Measurements from ENCODE around the gene ANAPC16. TPM values are rescaled to one million over a fixed set of nuclear protein-coding genes. Genes with fewer than 3 reads are reported as not detected.
A peak's percentile ranks its signal among the peaks of the same experiment; 100 is the strongest.
"Not testable (repeated sequence)": the region's sequence is repeated elsewhere in the genome, so short reads cannot be mapped to it uniquely, and the experiment has no call there.

The ANAPC16 gene
- total and polyA plus RNA-seq, 7 experiments from 2014 or later = 85.5 to 445 (median 118) TPM

DNA sequence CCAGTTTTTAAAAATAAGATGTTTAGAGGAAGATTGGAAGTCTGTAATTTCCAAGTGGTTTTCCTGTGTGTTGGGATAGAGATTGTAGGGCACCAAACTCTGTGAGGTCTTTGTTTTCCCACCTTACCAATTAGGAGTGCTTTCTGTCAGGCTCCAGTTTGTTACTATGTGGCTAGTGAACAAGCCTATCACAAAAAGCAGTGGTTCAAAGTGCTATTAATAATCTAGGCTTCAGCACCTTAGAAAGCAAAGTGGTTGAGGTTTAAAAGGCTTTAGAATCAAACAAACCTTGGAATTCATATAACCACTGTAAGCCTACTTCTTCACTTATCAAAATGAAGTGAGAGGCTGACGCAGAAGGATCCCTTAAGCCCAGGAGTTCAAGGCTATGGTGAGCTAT, 11.1 kb upstream of the ANAPC16 start:
- intact Hi-C loops (cut with micrococcal nuclease) = no loop called here
- CTCF ChIA-PET = interaction anchor here (0.6 kb wide), 1 partner anchor 302 kb away, joined by 3 read pairs; no protein-coding TSS in a partner anchor
- Histone ChIP-seq H3K27ac (ENCODE audit: low read depth, low read length) (no peak overlapping the region), H3K36me3 (ENCODE audit: control insufficient read depth in 2 of 3, insufficient read depth in 3 of 3, low read length in 3 of 3) (peaks cover 0 to 28% (median 8%) of the 10 kb centered on the region in 3 experiments), H3K4me1 (ENCODE audit: control insufficient read depth in 2 of 2, insufficient read depth in 2 of 2, low read length in 2 of 2) (peaks cover 0 to 11% of the 10 kb centered on the region in 2 donors), H3K9me3 (ENCODE audit: control insufficient read depth in 2 of 3, low read length in 3 of 3) (no peaks in the 10 kb centered on the region), H3K4me3 (ENCODE audit: low read length) (no peak overlapping the region), H3K27me3 (ENCODE audit: control insufficient read depth in 2 of 2, insufficient read depth in 2 of 2, low read length in 2 of 2) (no peaks in the 10 kb centered on the region)
- Mint-ChIP-seq H3K27me3 (no peaks in the 10 kb centered on the region), H3K27ac (peak overlapping the region in 1 of 9 donors; percentile 25), H3K4me1 (peaks cover 5 to 16% (median 13%) of the 10 kb centered on the region in 7 donors), H3K4me3 (no peak overlapping the region), H3K36me3 (peaks cover 4 to 40% (median 23%) of the 10 kb centered on the region in 5 donors), H3K9me3 (no peaks in the 10 kb centered on the region)
- ATAC-seq (no peak), DNase-seq (no peak)
- POLR2A ChIA-PET = no interaction called here

DNA sequence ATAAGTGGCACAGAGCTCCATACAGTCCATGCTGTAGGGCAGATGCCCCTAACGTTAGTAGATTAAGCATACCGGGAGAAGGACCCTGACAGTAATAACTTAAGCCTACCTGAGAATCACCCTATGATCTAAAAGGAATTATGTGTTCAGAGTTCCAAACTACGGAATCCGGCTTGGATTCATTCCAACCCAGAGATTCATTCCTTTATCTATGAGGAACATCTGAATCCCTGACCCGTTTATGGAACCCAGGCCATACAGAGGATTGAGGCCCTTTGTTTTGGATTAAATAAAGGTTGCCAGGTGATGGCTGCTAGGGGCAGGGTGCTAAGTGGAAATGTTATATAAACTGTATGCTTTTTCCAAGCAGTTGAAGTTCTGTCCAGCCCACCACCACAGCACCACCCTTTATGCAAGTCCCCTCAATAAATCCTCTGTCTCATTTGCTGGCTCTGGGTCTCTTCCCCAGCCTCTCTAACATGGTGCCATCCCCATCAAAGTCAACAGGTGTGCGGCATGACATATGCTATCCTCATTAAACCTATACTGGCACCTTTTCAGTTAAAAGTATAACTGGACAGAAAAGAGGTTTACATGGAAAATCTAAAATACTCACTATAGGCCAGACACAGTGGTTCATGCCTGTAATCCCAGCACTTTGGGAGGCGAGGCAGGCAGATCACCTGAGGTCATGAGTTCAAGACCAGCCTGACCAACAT, 9.1 kb upstream of the ANAPC16 start:
- no peak for DNase-seq
- H3K27me3 Mint-ChIP-seq = no peaks in the 10 kb centered on the region
- no peaks in the 10 kb centered on the region for H3K9me3 Mint-ChIP-seq
- Histone ChIP-seq H3K36me3 (ENCODE audit: control insufficient read depth in 2 of 3, insufficient read depth in 3 of 3, low read length in 3 of 3) (peaks cover 0 to 30% (median 8%) of the 10 kb centered on the region in 3 experiments), H3K4me3 (ENCODE audit: low read length) (no peak overlapping the region), H3K9me3 (ENCODE audit: control insufficient read depth in 2 of 3, low read length in 3 of 3) (no peaks in the 10 kb centered on the region), H3K4me1 (ENCODE audit: control insufficient read depth in 2 of 2, insufficient read depth in 2 of 2, low read length in 2 of 2) (peaks cover 0 to 11% of the 10 kb centered on the region in 2 donors), H3K27ac (ENCODE audit: low read depth, low read length) (no peak overlapping the region), H3K27me3 (ENCODE audit: control insufficient read depth in 2 of 2, insufficient read depth in 2 of 2, low read length in 2 of 2) (no peaks in the 10 kb centered on the region)
- H3K4me1 Mint-ChIP-seq = peaks cover 5 to 22% (median 19%) of the 10 kb centered on the region in 7 donors
- peaks cover 4 to 42% (median 29%) of the 10 kb centered on the region in 5 donors for H3K36me3 Mint-ChIP-seq
- ChIA-PET CTCF (no interaction called here), POLR2A (interaction anchor here (0.5 to 1.1 kb wide), 3 partner anchors 9 to 121 kb away, joined by 3 to 4 read pairs (median 3); partner anchors contain the start of genes ANAPC16 and ASCC1)
- ATAC-seq = no peak
- H3K27ac Mint-ChIP-seq = peak overlapping the region in 1 of 9 donors; percentile 33
- no peak overlapping the region for H3K4me3 Mint-ChIP-seq
- intact Hi-C loops (cut with micrococcal nuclease) = no loop called here

DNA sequence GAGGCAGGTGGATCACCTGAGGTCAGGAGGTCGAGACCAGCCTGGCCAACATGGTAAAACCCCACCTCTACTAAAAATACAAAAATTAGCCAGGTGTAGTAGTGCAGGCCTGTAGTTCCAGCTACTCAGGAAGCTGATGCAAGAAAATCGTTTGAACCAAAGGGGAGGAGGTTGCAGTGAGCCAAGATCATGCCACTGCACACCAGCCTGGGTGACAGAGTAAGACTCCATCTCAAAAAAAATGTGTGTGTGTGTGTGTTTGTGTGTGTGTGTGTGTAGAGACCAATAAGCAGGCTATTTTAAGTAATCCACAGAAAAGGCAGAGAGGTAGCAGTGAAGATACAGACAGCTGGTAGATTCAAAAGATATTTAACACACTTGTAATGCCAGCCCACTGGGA, 7.3 kb upstream of the ANAPC16 start:
- H3K27ac ChIP-seq (ENCODE audit: low read depth, low read length); ATAC-seq; H3K27me3 ChIP-seq (ENCODE audit: control insufficient read depth in 2 of 2, insufficient read depth in 2 of 2, low read length in 2 of 2); intact Hi-C loops (cut with micrococcal nuclease); H3K27me3 Mint-ChIP-seq; H3K4me3 ChIP-seq (ENCODE audit: low read length); H3K9me3 Mint-ChIP-seq; H3K9me3 ChIP-seq (ENCODE audit: control insufficient read depth in 2 of 3, low read length in 3 of 3): not testable (repeated sequence)
- POLR2A ChIA-PET = interaction anchor here (0.6 to 1.0 kb wide), 3 partner anchors 39 to 117 kb away, joined by 3 to 5 read pairs (median 3); no protein-coding TSS in a partner anchor
- peaks cover 4 to 35% (median 19%) of the 10 kb centered on the region in 5 donors for H3K36me3 Mint-ChIP-seq
- H3K4me3 Mint-ChIP-seq = peak overlapping the region; percentile 20 to 67 (median 58)
- DNase-seq = peak in 3 of 9 donors; percentile 8 to 29 (median 20)
- H3K27ac Mint-ChIP-seq = peak overlapping the region; percentile 60 to 95 (median 86)
- H3K4me1 ChIP-seq (ENCODE audit: control insufficient read depth in 2 of 2, insufficient read depth in 2 of 2, low read length in 2 of 2) = peaks cover 0 to 18% of the 10 kb centered on the region in 2 donors
- CTCF ChIA-PET = interaction anchor here (1.0 to 1.3 kb wide), 2 partner anchors 118 to 312 kb away, joined by 3 read pairs; no protein-coding TSS in a partner anchor
- peaks cover 0 to 25% (median 8%) of the 10 kb centered on the region in 3 experiments for H3K36me3 ChIP-seq (ENCODE audit: control insufficient read depth in 2 of 3, insufficient read depth in 3 of 3, low read length in 3 of 3)
- peaks cover 5 to 29% (median 27%) of the 10 kb centered on the region in 7 donors for H3K4me1 Mint-ChIP-seq

DNA sequence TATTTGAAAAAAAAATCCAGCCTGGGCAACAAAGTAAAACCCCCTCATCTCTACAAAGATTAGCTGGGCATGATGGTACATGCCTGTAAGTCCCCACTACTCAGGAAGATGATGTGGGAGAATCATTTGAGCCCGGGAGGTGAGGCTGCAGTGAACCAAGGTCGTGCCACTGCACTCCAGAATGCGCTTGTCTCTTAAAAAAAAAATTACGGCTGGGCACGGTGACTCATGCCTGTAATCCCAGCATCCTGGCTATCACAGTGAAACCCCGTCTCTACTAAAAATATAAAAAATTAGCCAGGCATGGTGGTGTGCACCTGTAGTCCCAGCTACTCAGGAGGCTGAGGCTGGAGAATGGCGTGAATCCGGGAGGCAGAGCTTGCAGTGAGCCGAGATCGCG, 4.4 kb upstream of the ANAPC16 start:
- POLR2A ChIA-PET = interaction anchor here (0.9 to 9.0 kb wide), 2 partner anchors 17 to 123 kb away, joined by 3 to 66 read pairs; partner anchors contain the start of gene SPOCK2
- H3K4me3 Mint-ChIP-seq; CTCF ChIA-PET; ATAC-seq; H3K9me3 Mint-ChIP-seq; H3K27ac ChIP-seq (ENCODE audit: low read depth, low read length); DNase-seq; H3K9me3 ChIP-seq (ENCODE audit: control insufficient read depth in 2 of 3, low read length in 3 of 3); H3K27me3 ChIP-seq (ENCODE audit: control insufficient read depth in 2 of 2, insufficient read depth in 2 of 2, low read length in 2 of 2); H3K4me3 ChIP-seq (ENCODE audit: low read length); H3K27me3 Mint-ChIP-seq: not testable (repeated sequence)
- Mint-ChIP-seq H3K27ac (peak overlapping the region in 4 of 9 donors; percentile 17 to 57 (median 26)), H3K36me3 (peaks cover 0 to 31% (median 16%) of the 10 kb centered on the region in 5 donors), H3K4me1 (peaks cover 5 to 44% (median 37%) of the 10 kb centered on the region in 7 donors)
- Histone ChIP-seq H3K36me3 (ENCODE audit: control insufficient read depth in 2 of 3, insufficient read depth in 3 of 3, low read length in 3 of 3) (peaks cover 0 to 15% (median 0%) of the 10 kb centered on the region in 3 experiments), H3K4me1 (ENCODE audit: control insufficient read depth in 2 of 2, insufficient read depth in 2 of 2, low read length in 2 of 2) (peaks cover 9 to 33% of the 10 kb centered on the region in 2 donors)
- intact Hi-C loops (cut with micrococcal nuclease) = loop anchor here in 1 of 2 donors (10.0 kb wide), 1 partner anchor 47 kb away; no protein-coding TSS in a partner anchor

DNA sequence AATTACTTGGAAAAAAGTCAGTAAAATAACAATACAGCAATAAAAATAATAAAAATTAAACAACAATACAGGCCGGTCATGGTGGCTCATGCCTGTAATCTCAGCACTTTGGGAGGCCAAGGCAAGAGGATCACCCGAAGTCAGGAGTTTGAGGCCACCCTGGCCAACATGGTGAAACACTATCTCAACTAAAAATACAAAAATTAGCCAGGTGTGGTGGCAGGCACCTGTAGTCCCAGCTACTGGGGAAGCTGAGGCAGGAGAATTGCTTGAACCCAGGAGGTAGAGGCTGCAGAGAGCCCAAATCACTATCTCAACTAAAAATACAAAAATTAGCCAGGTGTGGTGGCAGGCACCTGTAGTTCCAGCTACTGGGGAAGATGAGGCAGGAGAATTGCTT, 4.0 kb upstream of the ANAPC16 start:
- H3K4me3 ChIP-seq (ENCODE audit: low read length); CTCF ChIA-PET; H3K4me3 Mint-ChIP-seq; ATAC-seq; H3K27me3 Mint-ChIP-seq; H3K9me3 ChIP-seq (ENCODE audit: control insufficient read depth in 2 of 3, low read length in 3 of 3); H3K27me3 ChIP-seq (ENCODE audit: control insufficient read depth in 2 of 2, insufficient read depth in 2 of 2, low read length in 2 of 2); DNase-seq; H3K9me3 Mint-ChIP-seq; H3K27ac ChIP-seq (ENCODE audit: low read depth, low read length): not testable (repeated sequence)
- Mint-ChIP-seq H3K36me3 (peaks cover 0 to 29% (median 16%) of the 10 kb centered on the region in 5 donors), H3K4me1 (peaks cover 5 to 46% (median 40%) of the 10 kb centered on the region in 7 donors), H3K27ac (peak overlapping the region in 4 of 9 donors; percentile 20 to 93 (median 40))
- POLR2A ChIA-PET = interaction anchor here (0.9 to 9.0 kb wide), 2 partner anchors 17 to 123 kb away, joined by 3 to 66 read pairs; partner anchors contain the start of gene SPOCK2
- peaks cover 0 to 15% (median 0%) of the 10 kb centered on the region in 3 experiments for H3K36me3 ChIP-seq (ENCODE audit: control insufficient read depth in 2 of 3, insufficient read depth in 3 of 3, low read length in 3 of 3)
- peaks cover 9 to 36% of the 10 kb centered on the region in 2 donors for H3K4me1 ChIP-seq (ENCODE audit: control insufficient read depth in 2 of 2, insufficient read depth in 2 of 2, low read length in 2 of 2)
- intact Hi-C loops (cut with micrococcal nuclease) = loop anchor here in 1 of 2 donors (10.0 kb wide), 1 partner anchor 47 kb away; no protein-coding TSS in a partner anchor

DNA sequence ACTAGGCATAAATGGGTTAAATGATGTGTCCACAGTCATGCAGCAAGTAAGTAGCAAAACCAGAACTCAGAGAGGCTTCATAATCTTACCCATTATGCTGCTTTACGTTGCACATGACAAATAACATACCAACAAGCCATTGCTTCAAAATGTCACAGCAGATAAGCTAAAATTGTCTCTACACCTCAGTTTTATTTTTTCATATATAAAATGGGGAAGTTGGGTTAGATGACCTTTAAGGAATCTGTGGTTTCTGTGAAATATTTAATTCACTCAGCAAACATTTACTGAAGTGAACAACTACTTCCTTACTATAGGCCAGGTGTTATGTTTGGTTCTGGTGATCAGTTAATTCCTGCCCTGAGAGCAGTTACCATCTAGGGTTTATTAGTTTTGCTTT, 2.5 kb downstream of the ANAPC16 start:
- Mint-ChIP-seq H3K9me3 (peaks cover 0 to 8% (median 0%) of the 10 kb centered on the region in 11 donors), H3K4me1 (peaks cover 17 to 64% (median 48%) of the 10 kb centered on the region in 7 donors), H3K27me3 (no peaks in the 10 kb centered on the region), H3K27ac (peak overlapping the region; percentile 84 to 100 (median 91)), H3K36me3 (peaks cover 0 to 12% (median 8%) of the 10 kb centered on the region in 5 donors), H3K4me3 (peak overlapping the region; percentile 56 to 97 (median 81))
- no peak for DNase-seq
- intact Hi-C loops (cut with micrococcal nuclease) = loop anchor here (1.0 to 10.0 kb wide), 5 partner anchors 54 to 156 kb away; partner anchors contain the start of gene DDIT4 (in 1 of the 2)
- POLR2A ChIA-PET = interaction anchor here (0.7 to 9.0 kb wide), 11 partner anchors 11 to 146 kb away, joined by 3 to 66 read pairs (median 4); partner anchors contain the start of genes DDIT4 and SPOCK2
- Histone ChIP-seq H3K4me3 (ENCODE audit: low read length) (peak overlapping the region; percentile 34), H3K4me1 (ENCODE audit: control insufficient read depth in 2 of 2, insufficient read depth in 2 of 2, low read length in 2 of 2) (peaks cover 22 to 54% of the 10 kb centered on the region in 2 donors), H3K9me3 (ENCODE audit: control insufficient read depth in 2 of 3, low read length in 3 of 3) (no peaks in the 10 kb centered on the region), H3K27ac (ENCODE audit: low read depth, low read length) (peak overlapping the region; percentile 60), H3K27me3 (ENCODE audit: control insufficient read depth in 2 of 2, insufficient read depth in 2 of 2, low read length in 2 of 2) (no peaks in the 10 kb centered on the region), H3K36me3 (ENCODE audit: control insufficient read depth in 2 of 3, insufficient read depth in 3 of 3, low read length in 3 of 3) (peaks cover 0 to 12% (median 0%) of the 10 kb centered on the region in 3 experiments)
- CTCF ChIA-PET = interaction anchor here (0.6 to 2.0 kb wide), 6 partner anchors 30 to 148 kb away, joined by 3 to 13 read pairs (median 4); no protein-coding TSS in a partner anchor
- ATAC-seq = no peak

All from naive thymus-derived CD4-positive, alpha-beta T cell (primary cell).